ENCODE results near the gene NUP62. TPM values are rescaled to one million over a fixed set of nuclear protein-coding genes. Genes with fewer than 3 reads are reported as not detected.

The NUP62 gene
- total RNA-seq, 1 experiment from 2014 or later, result 85.2 TPM

- H3K79me2 ChIP-seq (ENCODE audit: insufficient read depth, low read length), result peaks cover 32% of the 10 kb centered on the region
- DNase-seq (ENCODE audit: low read depth, low spot score) (no peak), ATAC-seq (peak; percentile 13; the same call in 1 of the 2 replicates)
- BruUV-seq (replicated peaks), result no TSS peak
- intact Hi-C loops (cut with micrococcal nuclease), result no loop called here
- H4K20me1 ChIP-seq (ENCODE audit: insufficient read depth), result no peaks in the 10 kb centered on the region
- H3K27ac ChIP-seq (ENCODE audit: low read depth, low read length), result peak overlapping the region; percentile 45; the same call in 1 of the 2 replicates
- CTCF ChIA-PET, result no interaction called here
- H3K4me2 ChIP-seq (ENCODE audit: low read length), result no peak overlapping the region
- no peak overlapping the region for H3K9ac ChIP-seq (ENCODE audit: low read length)
- TF ChIP-seq, protein P1, sequence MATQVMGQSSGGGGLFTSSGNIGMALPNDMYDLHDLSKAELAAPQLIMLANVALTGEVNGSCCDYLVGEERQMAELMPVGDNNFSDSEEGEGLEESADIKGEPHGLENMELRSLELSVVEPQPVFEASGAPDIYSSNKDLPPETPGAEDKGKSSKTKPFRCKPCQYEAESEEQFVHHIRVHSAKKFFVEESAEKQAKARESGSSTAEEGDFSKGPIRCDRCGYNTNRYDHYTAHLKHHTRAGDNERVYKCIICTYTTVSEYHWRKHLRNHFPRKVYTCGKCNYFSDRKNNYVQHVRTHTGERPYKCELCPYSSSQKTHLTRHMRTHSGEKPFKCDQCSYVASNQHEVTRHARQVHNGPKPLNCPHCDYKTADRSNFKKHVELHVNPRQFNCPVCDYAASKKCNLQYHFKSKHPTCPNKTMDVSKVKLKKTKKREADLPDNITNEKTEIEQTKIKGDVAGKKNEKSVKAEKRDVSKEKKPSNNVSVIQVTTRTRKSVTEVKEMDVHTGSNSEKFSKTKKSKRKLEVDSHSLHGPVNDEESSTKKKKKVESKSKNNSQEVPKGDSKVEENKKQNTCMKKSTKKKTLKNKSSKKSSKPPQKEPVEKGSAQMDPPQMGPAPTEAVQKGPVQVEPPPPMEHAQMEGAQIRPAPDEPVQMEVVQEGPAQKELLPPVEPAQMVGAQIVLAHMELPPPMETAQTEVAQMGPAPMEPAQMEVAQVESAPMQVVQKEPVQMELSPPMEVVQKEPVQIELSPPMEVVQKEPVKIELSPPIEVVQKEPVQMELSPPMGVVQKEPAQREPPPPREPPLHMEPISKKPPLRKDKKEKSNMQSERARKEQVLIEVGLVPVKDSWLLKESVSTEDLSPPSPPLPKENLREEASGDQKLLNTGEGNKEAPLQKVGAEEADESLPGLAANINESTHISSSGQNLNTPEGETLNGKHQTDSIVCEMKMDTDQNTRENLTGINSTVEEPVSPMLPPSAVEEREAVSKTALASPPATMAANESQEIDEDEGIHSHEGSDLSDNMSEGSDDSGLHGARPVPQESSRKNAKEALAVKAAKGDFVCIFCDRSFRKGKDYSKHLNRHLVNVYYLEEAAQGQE (IDR thresholded peaks at IDR 0.05; ENCODE audit: low read depth), result no peak
- no peak for TF ChIP-seq POLR2A (IDR thresholded peaks at IDR 0.05; ENCODE audit: borderline replicate concordance, extremely low read depth, insufficient read depth, insufficient read length)
- no peak for TF ChIP-seq EGR1 (IDR thresholded peaks at IDR 0.05; ENCODE audit: low read depth)
- peak; percentile 15 for TF ChIP-seq POLR2AphosphoS5 (IDR thresholded peaks at IDR 0.05; ENCODE audit: low read depth, low read length)
- no peak for TF ChIP-seq ZBTB33 (IDR thresholded peaks at IDR 0.05; ENCODE audit: extremely low read depth, insufficient replicate concordance, low read length)
- no peak overlapping the region for H3K4me3 ChIP-seq (replicated peaks in 1 of 2; ENCODE audit: low read depth in 1 of 2, low read length in 2 of 2)
- no peaks in the 10 kb centered on the region for H3K9me3 ChIP-seq (ENCODE audit: control insufficient read depth in 1 of 2, insufficient read depth in 1 of 2, low read depth in 1 of 2, low read length in 2 of 2)
- RAD21 ChIA-PET (ENCODE audit: low non-redundant PET in 1 of 2, low total read pairs in 2 of 2, uncharacterized antibody in 2 of 2, unreplicated experiment in 2 of 2), result no interaction called here
- H3K36me3 ChIP-seq (ENCODE audit: control insufficient read depth in 1 of 2, insufficient read depth in 2 of 2, low read length in 2 of 2), result peaks cover 15 to 31% of the 10 kb centered on the region in 2 experiments; a peak in 3 of 4 replicates
- H3K27me3 ChIP-seq (ENCODE audit: insufficient read depth, low read length), result no peaks in the 10 kb centered on the region
- no peak overlapping the region for H2AFZ ChIP-seq (ENCODE audit: low read depth, low read length, poor library complexity, severe bottlenecking)
- no peaks in the 10 kb centered on the region for H3K9me2 ChIP-seq (ENCODE audit: insufficient read depth)
- POLR2A ChIA-PET, result no interaction called here
- H3K4me1 ChIP-seq (ENCODE audit: control insufficient read depth in 1 of 2, insufficient read depth in 2 of 2, low read length in 2 of 2), result peaks cover 0 to 33% of the 10 kb centered on the region in 2 experiments; a peak in 1 of 4 replicates
These were observed 71.0 kb downstream of the NUP62 start for GRCh38 chr19:49858088-49858985.
